HG03442 (cell line): ENCODE results near the gene VMAC.
"Not testable (repeated sequence)": the region's sequence is repeated elsewhere in the genome, so short reads cannot be mapped to it uniquely, and the experiment has no call there.

Experiments used
- ATAC-seq: cut with Tn5 transposase; IDR thresholded peaks from one replicate; pipeline ENCODE4 v1.9.1; 2021; ENCODE audit warnings: mild to moderate bottlenecking, moderate library complexity; ENCODE audit not compliant: unreplicated experiment

The VMAC gene, protein sequence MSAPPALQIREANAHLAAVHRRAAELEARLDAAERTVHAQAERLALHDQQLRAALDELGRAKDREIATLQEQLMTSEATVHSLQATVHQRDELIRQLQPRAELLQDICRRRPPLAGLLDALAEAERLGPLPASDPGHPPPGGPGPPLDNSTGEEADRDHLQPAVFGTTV

DNA sequence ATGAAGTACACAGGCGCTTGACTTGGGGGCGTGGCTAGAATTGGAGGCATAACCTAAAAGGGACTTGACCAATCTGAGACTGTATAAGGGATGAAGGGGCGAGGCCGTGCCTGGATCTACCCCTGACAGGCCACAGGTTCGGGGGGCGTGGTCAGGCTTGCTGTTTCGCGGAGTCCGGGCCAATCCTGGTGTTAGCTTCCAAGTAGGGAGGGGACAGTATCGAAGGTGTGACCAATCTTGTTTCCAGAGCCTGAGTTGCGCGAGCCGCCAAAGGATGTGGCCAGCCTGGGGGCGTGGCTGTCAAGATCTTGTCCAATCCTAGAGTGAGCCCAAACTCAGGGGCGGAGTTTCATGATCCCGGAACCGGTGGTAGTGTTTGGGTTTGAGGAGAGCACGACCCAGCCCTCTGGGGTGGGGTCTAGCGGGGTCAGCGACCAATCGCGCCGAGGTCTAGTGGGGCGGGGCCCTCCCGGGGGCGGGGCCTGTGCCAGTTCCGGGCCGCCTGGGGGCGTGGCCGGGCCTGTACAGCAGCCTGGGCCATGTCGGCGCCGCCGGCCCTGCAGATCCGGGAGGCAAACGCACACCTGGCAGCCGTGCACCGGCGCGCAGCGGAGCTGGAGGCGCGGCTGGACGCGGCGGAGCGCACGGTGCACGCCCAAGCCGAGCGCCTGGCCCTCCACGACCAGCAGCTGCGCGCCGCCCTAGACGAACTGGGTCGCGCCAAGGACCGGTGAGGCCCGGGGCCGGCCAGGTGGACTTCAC, at the start of gene VMAC:
Gene VMAC (plus strand): TSS at position 521 of the 762 bp plus-strand sequence. CDS start 19 bp downstream, at position 540.
- peak; percentile 77 for ATAC-seq

DNA sequence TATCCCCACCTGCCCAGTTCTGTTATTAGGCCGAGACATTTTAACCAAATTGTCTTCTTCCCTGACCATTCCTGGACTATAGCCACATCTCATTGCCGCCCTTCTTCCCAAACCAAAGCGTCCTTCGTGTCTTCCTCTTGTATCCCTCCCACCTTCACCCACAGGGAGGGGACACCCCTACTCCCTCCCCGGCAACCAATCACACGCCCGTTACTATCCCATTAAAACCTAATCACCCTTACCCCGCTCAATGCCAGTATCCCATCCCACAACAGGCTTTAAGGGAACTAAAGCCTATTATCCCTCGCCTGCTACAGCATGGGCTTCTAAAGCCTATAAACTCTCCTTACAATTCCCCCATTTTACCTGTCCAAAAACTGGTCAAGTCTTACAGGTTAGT, 49.5 kb upstream of the VMAC start:
- not testable (repeated sequence) for ATAC-seq

DNA sequence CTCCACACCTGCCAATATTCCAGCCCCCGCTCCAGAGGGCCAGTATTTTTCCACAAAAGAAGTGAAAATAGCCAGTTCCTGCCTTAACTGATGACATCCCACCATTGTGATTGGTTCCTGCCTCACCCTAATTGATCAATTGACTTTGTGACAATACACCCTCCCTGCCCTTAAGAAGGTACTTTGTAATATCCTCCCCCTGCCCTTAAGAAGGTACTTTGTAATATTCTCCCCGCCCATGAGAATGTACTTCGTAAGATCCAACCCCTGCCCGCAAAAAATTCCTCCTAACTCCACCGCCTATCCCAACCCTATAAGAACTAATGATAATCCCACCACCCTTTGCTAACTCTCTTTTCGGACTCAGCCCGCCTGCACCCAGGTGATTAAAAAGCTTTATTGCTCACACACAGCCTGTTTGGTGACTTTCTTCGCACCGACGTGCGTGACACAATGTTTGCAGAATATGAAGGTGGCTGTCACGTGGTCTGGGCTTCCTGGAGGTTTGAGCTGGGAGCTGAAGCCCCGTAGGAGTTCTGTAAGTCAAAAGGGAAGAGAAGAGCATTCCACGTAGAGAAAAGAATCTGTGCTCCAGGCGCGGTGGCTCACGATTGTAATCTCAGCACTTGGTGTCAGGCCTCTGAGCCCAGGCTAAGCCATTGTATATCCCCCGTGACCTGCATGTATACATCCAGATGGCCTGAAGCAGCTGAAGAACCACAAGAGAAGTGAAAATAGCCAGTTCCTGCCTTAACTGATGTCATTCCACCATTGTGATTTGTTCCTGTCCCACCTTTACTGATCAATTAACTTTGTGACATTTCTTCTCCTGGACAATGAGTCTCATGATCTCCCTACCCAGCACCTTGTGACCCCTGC, 47.2 kb upstream of the VMAC start:
- no peak for ATAC-seq

DNA sequence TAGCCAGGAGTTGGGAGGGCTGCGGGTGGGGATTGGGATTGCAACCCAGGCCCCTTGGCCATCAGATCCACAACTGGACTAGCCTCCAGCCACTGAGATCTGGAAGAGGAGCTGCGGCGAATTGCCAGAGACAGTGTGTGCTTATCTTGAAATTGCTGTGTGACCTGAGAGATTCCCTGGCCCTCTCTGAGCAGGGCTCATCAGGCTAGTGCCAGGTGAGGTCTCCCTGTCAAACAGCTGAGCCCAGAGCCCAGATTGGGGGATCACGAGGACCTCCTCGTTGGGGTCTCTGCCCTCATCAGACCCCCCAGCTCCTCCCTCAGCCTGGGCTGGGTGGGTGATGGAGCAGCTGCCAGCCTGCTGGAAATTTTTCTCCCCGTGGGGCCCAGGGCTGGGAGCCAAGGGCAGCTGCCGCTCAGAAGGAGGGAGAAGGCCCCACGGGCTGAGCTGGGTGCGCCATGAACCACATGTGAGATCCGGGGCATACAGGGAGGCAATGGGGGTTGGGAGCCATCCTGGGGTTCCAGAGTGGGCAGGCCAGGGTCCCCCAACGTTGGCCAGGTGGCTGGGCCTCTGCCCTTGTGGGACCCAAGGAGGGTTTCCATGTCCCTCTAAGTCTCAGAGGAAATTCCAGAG, 41.5 kb upstream of the VMAC start:
- no peak for ATAC-seq

DNA sequence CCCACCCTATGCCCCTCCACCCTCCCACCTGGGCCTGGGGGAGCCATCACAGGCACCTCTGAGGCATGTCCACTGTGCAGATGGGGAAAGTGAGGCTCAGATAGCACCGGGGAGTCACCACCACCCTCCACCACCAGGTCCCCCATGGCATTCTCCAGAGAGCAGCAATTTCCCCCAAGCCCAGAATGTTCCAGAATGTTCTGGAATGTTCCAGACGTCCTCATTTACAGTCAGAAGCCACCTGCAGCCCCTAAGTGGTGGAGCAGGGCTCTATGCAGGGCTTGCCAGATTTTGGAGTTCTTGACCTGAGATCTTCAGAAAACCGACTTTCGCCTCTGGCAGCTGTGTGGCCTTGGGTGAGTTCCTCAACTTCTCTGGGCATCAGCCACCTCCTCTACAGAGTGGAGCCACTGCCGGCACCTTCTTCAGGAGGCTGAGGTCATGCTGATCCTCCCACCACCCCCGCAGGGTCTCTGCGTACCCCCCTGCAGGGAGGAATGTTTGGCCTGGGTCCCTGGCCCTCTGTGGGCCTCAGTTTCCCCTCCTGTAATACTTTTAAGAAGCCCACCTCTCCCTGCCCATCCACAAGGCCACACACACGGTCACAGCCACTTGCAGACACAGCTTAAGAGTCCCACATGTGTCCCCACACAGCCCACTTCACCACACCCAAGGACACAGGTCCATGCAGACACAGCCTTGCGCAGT, 40.5 kb upstream of the VMAC start:
- ATAC-seq: no peak

DNA sequence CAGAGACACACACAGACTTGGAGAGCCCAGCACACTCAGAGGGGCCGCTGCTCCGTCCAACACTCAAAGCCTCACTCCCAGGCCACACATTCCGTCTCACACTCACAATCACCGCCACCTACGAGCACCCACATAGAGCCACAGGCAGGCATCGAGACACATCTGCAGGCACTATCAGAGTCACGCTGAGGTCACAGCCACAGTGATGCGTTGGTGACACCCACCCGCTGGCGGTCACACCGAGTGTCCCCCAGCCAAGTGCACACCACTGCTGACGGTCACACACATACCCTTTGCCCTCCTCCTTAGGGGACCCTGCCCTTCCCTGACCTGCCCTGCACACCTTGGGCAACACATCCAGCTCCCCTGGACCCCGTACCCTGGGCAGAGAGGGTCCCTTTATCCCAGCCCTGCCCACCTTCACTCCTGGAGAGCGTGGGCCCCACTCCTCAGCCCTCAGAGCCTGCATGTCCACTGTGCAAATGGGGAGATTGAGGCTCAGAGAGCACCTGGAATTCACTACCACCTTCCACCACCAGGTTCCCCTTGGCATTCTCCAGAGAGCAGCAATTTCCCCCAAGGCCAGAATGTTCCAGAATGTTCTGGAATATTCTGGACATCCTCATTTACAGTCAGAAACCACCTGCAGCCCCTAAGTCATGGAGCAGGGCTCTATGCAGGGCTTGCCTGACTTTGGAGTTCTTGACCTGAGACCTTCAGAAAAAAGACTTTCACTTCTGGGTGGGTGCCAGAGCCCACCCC, 39.8 kb upstream of the VMAC start:
- ATAC-seq: no peak

DNA sequence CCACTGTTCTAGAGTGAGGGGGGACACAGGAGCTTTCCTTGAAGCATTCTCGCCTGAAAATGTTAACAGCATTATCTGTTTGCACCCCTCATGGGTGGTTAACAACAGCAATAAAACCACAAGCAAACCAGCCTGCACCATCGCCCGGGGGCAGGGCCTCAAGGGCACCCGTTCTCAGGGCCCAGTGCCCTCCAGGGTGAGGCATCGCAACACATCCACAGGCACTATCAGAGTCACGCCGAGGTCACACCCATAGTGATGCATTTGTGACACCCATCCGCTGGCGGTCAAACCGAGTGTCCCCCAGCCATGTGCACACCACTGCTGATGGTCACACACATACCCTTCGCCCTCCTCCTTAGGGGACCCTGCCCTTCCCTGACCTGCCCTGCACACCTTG, 38.9 kb upstream of the VMAC start:
- ATAC-seq: no peak

DNA sequence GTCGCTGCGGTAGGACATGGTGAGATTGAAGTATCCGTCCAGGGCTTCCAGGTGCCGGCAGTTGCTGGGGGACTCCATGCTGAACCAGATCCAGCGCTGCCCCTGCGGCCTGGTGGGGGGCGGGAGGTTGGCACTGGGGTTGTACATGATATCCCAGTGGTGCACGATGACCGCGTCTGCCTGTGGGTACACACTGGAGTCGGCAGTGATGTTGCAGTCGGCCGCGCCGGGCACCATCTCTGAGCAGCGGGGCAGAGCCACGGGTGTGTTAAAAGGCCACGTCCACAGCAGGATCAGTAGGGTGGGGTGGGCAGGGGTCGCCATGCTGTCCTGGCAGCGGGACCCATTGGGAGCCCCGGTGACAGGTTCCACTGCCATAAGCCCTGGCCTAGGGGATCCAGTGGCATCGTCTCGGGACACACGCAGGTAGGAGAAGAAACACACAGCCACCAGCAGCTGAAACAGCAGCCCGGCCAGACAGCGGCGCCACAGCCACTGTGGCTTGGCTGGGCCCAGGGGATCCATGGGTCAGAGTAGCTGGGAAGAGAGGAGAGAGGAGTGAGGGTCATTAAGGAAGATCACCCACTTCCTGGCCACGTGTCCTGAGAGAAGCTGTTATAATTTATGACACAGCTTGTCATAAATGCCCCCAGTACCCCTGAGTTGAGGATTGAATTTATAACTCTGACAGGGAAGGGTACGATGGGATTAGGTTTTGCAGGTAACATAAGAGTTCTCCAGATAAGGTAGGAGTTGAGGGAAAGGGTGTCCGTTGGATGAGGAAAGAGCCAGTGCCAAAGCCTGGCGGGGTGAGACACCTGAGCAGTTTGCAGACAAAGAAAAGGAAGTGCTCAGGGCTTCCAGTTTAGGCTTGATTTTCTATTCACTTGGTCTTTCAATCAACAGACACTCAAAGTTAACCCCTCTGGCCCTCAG, 37.2 kb upstream of the VMAC start:
- ATAC-seq: no peak

DNA sequence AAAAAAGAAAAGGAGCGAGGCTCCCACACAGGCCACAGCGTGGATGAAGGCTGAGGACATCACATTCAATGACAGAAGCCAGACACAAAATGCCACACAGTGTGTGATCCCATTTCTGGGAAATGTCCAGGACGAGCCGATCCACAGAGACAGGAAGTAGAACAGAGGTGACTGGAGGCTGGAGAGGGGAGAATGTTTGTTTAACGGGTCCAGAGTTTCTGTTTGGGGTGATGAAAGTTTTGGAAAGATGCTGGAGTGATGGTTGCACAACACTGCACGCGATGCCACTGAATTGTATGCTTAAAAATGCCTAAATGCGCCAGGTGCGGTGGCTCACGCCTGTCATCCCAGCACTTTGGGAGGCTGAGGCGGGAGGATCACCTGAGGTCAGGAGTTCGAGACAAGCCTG, 33.7 kb upstream of the VMAC start:
- no peak for ATAC-seq

DNA sequence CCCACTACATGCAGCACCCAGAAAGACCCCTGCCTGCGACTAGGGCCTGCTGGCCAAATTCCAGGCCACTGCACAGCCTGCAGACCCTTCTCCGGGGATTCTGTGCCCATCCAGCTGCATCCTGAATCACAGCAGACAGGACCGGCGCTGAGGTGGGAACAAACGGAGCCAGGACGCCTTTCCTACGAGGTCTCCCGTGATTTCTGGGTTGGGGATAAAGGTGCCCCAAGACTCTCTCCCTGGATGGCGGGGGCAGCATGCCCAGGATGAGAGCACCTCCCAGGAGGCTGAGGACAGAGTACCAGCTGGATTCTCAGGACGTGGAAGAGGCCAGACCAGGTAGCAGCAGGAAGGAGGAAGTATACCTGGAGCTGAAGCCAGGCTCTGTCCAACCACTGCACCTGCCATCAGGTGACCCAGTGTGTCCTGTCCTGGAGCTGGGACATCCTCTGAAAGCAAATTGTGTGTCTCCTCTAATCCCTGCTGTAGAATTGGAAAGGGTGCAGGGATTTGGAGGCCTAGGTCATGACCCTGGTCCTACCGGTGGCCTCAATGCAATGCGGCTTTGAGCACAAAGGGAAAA, 31.0 kb upstream of the VMAC start:
- no peak for ATAC-seq

DNA sequence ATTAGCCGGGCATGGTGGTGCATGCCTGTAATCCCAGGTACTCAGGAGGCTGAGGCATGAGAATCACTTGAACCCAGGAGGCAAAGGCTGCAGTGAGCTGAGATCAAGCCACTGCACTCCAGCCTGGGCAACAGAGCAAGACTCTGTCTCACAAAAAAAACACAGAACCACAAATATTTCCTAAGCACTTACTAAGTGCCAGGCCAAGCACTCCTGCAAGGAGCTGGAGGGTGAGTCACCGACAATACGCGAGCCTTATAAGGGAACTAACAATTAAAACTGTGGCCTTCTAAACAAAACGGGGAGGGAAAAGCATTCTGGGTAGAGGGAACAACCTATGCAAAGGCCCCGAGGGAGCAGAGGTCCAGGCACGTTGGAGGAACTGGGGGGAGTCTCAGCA, 30.2 kb upstream of the VMAC start:
- ATAC-seq: not testable (repeated sequence)

DNA sequence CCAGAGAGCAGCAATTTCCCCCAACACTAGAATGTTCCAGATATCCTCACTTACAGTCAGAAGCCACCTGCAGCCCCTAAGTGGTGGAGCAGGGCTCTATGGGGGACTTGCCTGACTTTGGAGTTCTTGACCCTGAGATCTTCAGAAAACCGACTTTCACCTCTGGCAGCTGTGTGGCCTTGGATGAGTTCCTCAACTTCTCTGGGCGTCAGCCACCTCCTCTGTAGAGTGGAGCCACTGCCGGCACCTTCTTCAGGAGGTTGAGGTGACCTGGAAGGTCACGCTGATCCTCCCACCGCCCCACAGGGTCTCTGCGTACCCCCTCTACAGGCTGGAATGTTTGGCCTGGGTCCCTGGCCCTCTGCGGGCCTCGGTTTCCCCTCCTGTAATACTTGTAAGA, 27.2 kb upstream of the VMAC start:
- no peak for ATAC-seq

DNA sequence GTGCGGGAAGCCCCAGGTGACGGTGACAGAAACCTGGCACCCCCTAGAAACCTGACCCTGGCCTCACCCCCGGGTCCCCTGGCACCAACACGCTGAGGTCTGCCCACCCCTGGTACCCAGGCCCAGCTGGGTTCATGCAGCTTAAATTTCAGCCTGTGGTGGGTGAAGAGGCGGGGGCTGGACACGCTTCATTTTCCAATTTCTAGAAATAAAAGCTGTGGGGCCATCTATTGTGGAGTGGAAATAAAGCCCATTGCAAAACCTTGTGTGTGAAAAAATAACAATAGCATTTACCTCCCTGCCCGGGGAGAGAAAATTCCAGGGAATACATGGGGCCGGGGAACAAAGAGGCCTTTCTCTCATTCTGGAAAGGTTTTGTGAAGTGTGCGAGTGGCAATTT, 26.8 kb upstream of the VMAC start:
- ATAC-seq: no peak

DNA sequence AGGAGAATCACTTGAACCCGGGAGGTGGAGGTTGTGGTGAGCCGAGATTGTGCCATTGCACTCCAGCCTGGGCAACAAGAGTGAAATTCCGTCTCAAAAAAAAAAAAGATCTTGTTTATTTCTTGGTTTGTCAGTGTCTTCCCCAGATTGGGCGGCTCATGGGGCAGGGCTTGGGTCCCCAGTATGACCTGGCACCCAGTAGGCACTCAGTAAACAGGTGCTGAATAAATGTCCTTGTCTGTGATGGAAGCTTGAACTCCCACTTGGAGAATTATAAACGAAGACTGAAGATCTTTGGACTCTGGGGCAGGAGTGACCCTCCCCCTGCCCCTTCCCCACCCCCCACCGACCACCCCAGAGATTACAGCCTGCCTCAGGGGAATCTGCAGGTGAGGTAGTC, 24.5 kb upstream of the VMAC start:
- ATAC-seq: no peak

DNA sequence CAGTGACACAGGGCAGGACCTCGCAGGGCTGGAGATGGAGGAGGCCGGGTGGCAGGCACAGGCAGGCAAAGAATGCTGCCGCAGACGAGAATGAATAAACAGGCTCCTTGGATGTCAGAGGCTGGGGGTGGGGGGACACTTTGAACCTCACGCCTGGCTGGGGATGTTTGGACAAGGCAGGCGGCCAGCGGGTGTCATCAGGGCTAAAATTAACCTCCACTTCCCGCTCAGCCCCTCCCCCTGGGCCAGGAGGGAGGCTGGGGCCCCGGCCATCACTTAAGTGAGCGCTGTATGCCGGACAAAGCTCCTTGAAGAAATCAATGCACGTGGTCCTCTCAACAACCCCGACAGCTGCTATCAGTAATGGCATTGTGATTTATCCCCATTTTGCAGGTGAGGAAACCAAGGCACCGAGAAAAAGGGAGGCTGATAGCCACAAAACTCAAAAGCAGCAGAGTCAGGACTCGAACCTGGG, 24.0 kb upstream of the VMAC start:
- ATAC-seq: no peak

DNA sequence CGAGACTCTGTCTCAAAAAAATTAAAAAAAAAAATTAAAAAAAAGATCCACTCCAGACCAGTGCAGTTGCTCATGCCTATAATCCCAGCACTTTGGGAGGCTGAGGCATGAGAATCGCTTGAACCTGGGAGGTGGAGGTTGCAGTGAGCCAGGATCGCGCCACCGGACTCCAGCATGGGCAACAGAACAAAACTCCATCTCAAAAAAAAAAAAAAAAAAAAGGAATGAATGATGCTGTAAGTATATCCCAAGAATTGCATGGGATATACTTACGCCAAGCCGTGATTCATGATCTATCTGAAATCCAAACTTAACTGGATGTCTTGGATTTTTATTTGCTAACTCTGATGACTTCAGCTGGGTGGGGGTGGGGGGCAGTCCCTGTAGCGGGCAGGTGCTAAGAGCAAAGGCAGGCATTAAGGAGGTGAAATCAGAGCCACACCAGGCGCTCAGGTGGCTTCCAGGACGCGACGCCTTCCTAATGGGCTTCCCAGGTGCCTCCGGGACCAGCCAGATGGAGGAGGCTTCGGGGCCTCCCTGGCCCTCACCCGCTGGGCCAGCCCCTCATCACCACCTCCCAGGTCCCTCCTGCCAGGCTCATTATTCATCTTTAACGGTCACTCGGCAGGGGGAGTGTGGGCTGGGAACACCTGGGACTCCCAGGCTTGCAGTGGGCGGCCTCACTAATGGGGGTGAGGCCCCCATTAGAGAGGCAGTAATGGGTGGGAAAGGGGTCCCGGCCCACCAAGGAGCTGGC, 23.0 kb upstream of the VMAC start:
- no peak for ATAC-seq

DNA sequence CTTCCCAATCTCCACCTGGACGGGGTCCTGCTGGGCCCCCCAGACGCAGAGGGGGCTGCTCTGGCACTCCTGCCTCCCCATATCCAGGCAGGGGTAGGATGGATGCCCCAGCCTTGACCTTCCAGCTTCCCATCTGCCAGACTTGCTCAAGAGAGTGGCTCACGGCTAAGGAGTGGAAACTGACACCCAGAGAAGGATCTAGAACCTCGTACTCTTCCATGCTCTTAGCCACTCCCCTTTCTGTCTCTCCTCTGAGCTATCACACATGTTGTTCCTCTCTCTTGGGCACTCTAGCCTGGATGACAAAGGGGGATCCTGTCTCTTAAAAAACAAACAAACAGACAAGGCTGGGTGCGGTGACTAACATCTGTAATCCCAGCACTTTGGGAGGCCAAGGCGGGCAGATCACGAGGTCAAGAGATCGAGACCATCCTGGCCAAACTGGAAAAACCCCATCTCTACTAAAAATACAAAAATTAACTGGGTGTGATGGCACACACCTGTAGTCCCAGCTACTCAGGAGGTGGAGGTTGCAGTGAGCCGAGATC, 22.2 kb upstream of the VMAC start:
- no peak for ATAC-seq
